Fibroblast of villous mesenchyme (primary cell): ENCODE data around the gene SPEN. TPM values are rescaled to one million over a fixed set of nuclear protein-coding genes. Genes with fewer than 3 reads are reported as not detected.
A peak's percentile ranks its signal among the peaks of the same experiment; 100 is the strongest.
"Not testable (repeated sequence)": the region's sequence is repeated elsewhere in the genome, so short reads cannot be mapped to it uniquely, and the experiment has no call there.

Experiments used
- DNase-seq: peaks from one replicate; pipeline ENCODE4 v3.0.0-alpha.2; 2010; ENCODE audit warnings: low read depth
- H3K4me3 ChIP-seq: 2 replicates; pipeline ENCODE4 v1.5.1; 2011; ENCODE audit warnings: low read depth, mild to moderate bottlenecking, low read length
- total RNA-seq: library from RNA; depleted of rRNA; stranded (reverse); fragments of >200 nt; gene quantifications from 2 replicates; pipeline ENCODE4 v1.2.3, GENCODE V29; 2012
- TF ChIP-seq, protein P1 (sequence below): IDR thresholded peaks from 2 replicates; pipeline ENCODE4 v1.5.1; 2012; ENCODE audit warnings: low read depth, mild to moderate bottlenecking, low read length; ENCODE audit not compliant: insufficient read depth

SPEN gene
- total RNA-seq, 1 donor: 30.2 TPM

DNA sequence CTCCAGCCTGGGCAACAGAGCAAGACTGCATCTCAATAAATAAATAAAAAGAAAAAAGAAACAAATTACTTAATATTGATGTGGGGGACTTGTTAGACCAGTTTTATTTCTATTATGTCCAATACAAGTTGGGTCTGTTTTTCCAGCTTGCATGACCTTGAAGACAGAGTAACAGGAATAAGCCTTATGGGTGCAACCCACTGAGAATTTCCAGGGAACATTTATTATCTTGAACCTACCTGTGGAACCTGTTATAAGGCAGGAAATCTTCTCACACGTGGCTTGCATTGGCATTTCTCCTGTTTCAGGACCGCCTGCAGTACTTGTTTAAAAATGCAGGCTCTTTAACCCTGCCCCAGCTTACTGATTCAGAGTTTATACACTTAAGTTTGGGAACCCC, 64.4 kb downstream of the SPEN start:
- TF ChIP-seq, protein P1, sequence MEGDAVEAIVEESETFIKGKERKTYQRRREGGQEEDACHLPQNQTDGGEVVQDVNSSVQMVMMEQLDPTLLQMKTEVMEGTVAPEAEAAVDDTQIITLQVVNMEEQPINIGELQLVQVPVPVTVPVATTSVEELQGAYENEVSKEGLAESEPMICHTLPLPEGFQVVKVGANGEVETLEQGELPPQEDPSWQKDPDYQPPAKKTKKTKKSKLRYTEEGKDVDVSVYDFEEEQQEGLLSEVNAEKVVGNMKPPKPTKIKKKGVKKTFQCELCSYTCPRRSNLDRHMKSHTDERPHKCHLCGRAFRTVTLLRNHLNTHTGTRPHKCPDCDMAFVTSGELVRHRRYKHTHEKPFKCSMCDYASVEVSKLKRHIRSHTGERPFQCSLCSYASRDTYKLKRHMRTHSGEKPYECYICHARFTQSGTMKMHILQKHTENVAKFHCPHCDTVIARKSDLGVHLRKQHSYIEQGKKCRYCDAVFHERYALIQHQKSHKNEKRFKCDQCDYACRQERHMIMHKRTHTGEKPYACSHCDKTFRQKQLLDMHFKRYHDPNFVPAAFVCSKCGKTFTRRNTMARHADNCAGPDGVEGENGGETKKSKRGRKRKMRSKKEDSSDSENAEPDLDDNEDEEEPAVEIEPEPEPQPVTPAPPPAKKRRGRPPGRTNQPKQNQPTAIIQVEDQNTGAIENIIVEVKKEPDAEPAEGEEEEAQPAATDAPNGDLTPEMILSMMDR: no peak
- H3K4me3 ChIP-seq: no peak overlapping the region
- DNase-seq: no peak

DNA sequence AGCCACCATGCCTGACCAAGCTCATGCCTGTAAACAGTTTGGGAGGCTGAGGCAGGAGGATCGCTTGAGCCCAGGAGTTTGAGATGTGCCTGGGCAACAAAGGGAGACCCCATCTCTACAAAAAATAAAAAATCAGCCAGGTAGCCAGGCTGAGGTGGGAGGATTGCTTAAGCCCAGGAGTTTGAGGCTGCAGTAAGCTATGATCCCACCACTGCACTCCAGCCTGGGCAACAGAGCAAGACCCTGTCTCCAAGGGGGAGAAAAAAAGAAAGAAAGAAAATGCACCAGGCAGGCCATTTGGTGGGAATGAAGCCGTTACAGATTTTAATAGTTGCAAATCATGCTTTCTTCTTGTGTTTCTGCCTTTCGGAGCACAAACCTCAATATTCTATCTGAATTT, 66.1 kb downstream of the SPEN start:
- DNase-seq, H3K4me3 ChIP-seq: not testable (repeated sequence)

DNA sequence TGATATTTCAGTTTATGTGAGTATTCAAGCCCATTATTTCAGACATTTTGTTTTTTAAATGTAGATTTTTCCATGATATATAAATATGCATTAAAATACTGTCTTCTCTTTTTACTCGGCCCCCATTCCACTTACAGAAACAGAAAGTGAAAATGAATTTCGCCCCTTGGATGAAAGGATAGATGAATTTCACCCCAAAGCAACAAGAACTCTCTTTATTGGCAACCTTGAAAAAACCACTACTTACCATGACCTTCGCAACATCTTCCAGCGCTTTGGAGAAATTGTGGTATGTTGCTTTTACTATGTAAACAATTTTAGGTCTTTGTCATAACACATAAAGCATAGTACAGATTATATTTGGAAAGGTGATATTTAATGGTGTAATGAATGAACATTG, 68.5 kb downstream of the SPEN start:
- H3K4me3 ChIP-seq: peak overlapping the region; percentile 29
- peak; percentile 68 for DNase-seq
- TF ChIP-seq, protein P1: no peak

DNA sequence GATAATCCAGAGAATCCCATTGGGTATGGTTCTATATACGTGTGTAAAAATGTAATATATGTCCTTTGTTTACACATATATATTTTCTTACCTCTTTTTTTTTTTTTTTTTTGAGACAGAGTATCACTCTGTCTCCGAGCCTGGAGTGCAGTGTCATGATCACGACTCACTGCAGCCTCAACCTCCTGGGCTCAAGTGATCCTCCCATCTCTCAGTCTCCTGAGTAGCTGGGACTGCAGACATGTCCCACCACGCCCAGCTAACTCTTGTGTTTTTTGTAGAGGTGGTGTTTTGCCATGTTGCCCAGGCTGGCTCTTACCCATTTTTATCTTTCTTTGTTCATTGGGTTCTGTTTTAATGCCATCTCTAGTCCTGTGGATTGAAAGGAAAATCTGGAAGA, 68.9 kb downstream of the SPEN start:
- peak; percentile 28 for DNase-seq
- TF ChIP-seq, protein P1: no peak

DNA sequence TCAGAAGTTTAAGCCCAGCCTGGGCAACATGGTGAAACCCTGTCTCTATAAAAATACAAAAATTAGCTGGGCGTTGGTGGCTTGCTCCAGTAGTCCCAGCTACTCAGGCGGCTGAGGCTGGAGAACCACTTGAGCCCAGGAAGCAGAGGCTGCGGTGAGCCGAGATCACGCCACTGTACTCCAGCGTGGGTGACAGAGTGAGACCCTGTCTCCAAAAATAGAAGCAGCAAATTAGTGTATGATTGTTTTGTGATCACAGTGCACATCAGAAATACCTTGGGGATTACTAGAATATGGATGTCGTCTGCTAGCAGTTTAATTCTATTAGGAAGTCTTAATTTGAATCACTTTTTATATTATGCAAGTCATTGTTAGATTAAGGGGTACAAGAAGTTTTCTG, 69.4 kb downstream of the SPEN start:
- no peak for DNase-seq
- TF ChIP-seq, protein P1: no peak
- H3K4me3 ChIP-seq: no peak overlapping the region

More for the DNA sequence above, 68.9 kb downstream of the SPEN start:
- H3K4me3 ChIP-seq: peak overlapping the region; percentile 29

DNA sequence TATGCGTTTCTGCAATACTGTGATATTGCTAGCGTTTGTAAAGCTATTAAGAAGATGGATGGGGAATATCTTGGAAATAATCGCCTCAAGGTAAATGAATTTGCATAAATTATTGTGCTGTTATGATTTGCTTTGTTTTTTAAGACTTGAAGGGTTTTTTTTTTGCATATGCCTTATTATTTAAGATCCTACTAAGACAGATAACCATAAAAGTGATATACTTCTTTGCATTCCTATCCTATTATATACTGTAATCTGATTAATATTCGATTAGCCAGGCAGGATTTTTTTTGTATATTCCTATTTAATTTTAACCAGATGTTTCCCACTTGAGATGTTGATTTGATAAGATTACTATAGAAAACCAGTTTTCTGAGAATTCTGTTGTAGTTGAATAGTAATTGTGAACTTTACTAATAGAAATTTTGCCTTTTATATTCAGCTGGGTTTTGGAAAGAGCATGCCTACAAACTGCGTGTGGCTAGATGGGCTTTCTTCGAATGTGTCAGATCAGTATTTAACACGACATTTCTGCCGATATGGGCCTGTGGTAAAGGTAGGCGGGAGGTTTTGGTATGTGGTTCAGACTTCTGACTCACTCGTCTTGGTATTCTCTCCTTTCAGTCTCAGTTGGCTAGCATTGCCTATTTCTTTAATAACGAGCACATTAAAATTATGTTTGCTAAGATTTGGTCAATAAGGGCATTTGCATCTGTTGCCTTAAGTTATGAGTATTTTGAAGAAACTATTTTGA, 71.6 kb downstream of the SPEN start:
- TF ChIP-seq, protein P1: no peak
- H3K4me3 ChIP-seq: no peak overlapping the region
- peak; percentile 59 for DNase-seq

DNA sequence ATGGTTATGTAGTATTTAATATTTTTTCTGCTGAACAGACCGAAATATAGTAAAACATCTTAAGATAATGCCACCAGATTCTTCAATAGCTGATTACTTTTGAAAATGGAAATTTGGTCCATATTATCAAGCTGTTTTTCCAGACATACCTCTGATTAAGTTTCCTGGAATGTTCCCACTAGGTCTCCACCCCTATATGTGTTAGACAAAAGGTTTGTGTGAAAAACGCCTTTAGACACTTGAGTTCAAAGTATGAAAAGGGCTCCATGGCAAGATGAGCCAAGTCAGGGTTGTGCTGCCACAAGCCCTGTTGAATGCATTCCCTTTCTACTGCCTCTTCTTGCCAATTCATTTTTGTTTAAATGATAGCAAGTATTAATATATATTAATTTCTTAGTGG, 75.7 kb downstream of the SPEN start:
- DNase-seq: peak; percentile 47
- no peak overlapping the region for H3K4me3 ChIP-seq
- TF ChIP-seq, protein P1: no peak

DNA sequence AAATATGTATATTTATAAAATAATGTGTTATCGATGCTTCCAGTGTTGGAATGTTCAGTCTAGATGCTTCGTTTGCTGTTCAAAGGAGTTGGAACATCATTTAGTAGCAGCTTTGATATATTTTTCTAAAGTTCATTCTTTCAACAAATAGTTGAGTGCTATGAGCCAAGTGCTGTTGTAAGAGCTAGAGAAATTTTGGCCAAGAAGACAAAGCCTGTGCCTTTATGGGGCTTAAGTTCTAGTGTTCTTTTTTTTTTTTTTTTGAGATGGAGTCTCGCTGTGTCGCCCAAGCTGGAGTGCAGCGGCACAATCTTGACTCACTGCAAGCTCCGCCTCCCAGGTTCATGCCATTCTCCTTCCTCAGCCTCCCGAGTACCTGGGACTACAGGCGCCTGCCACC, 78.9 kb downstream of the SPEN start:
- not testable (repeated sequence) for H3K4me3 ChIP-seq, DNase-seq
